ENCODE data around the gene SLC5A2.

SLC5A2 gene

DNA sequence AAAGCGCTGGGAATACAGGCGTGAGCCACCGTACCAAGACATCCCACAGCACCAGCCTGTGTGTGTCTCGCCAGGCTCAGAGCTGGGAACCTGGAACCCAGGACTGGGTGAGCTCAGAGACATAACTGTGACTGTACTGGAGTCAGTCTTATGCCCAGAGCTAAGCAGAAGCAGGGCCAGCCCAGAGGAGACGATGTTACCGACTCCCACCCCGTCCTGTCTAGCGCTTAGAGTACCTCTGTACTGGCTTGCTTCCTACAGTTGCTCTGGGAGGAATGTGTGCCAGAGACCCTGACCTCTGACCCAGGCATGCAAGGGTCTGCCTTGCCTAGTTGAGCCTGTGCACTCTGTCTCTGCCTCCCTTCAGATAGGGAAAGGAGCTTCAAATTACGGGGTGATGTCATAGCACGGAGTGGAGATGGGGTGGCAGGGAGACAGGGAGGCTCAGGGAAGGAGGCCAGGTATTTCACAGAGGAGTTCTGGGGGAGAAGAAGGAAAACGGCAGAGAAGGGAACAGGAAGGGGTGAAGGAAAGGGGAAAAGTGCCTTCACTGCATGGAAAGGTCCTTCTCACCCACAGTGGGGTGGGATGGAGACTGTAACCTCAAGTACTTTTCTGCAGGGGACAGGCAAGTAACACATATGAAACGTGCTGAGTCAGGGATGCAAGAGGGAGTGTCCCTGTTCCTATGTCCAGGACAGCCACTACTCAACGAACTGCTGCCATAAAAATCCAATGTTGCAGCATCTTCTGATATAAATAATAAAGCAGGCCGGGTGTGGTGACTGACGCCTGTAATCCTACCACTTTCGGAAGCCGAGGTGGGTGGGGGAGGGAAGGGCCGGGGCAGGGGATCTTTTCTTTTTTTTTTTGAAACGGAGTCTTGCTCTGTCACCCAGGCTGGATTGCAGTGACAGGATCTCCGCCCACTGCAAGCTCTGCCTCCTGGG, 29.4 kb upstream of the SLC5A2 start:
- peaks cover 4 to 68% (median 56%) of the 10 kb centered on the region in 4 experiments for H3K4me1 ChIP-seq (ENCODE audit: control extremely low read depth in 1 of 4, control insufficient read depth in 4 of 4, insufficient read depth in 4 of 4, low read length in 3 of 4)
- 66% methylated on average over 17 of the region's 20 CpGs for WGBS (ENCODE audit: insufficient coverage)
- no peaks in the 10 kb centered on the region for H3K27me3 ChIP-seq (replicated peaks in 2 of 5; ENCODE audit: control insufficient read depth in 4 of 5, insufficient read depth in 5 of 5, low read length in 4 of 5)
- H3K27ac ChIP-seq (ENCODE audit: insufficient read depth in 1 of 2, low read depth in 1 of 2, low read length in 2 of 2, poor library complexity in 1 of 2, severe bottlenecking in 2 of 2), result peak overlapping the region in 1 of 2 experiments; percentile 49
- ChIA-PET POLR2A (no interaction called here), CTCF (interaction anchor here (0.8 to 6.3 kb wide), 10 partner anchors 7 to 415 kb away, joined by 3 to 36 read pairs (median 8); partner anchors contain the start of gene ZNF843)
- DNase-seq, result peak; percentile 23 to 69 (median 63)
- H3K36me3 ChIP-seq (ENCODE audit: control insufficient read depth in 4 of 4, insufficient read depth in 4 of 4, low read length in 3 of 4), result peaks cover 0 to 16% (median 4%) of the 10 kb centered on the region in 4 experiments
- no peaks in the 10 kb centered on the region for H3K9me3 ChIP-seq (ENCODE audit: control extremely low read depth in 1 of 5, control insufficient read depth in 4 of 5, insufficient read depth in 2 of 5, low read depth in 1 of 5, low read length in 4 of 5)
- H3K4me3 ChIP-seq (ENCODE audit: control insufficient read depth in 1 of 7, extremely low read depth in 1 of 7, insufficient read depth in 4 of 7, low read depth in 2 of 7, low read length in 6 of 7), result peak overlapping the region in 1 of 7 experiments; percentile 11

DNA sequence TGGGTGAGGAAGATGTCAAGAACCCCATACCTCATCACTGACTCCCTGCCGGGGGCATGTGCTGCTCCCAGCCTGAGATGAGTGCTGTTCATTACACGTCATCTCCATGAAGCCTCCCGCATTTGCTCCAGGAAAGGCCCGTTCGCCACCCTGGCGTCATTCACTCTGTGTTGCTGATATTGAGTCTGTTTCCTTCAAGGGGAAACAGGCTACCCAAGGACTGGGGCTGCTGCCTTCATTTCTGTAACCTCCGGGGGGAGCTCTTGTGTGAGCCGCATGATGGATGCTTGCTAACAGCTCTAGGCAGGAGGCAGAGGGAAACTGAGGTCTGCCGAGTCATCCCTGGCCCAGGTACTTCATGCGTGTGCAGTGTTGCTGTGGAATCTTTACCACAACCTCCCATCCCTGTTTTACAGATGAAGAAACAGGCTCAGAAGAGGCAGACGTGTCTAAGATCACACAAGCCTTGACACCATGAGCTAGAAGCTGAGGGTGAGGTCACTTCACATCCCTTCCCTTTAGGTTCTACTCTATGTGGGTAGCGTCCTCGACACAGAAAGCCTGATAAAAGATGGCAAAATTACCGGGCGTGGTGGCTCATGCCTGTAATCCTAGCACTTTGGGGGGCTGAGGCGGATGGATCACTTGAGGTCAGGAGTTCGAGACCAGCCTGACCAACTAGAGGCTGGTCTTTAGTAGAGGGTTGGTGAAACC, 27.2 kb upstream of the SLC5A2 start:
- WGBS (ENCODE audit: insufficient coverage), result 30% methylated on average over 12 of the region's 17 CpGs
- peak; percentile 57 to 70 (median 66) for DNase-seq
- peaks cover 0 to 16% (median 4%) of the 10 kb centered on the region in 4 experiments for H3K36me3 ChIP-seq (ENCODE audit: control insufficient read depth in 4 of 4, insufficient read depth in 4 of 4, low read length in 3 of 4)
- peak overlapping the region in 4 of 7 experiments; percentile 5 to 43 (median 30) for H3K4me3 ChIP-seq (ENCODE audit: control insufficient read depth in 1 of 7, extremely low read depth in 1 of 7, insufficient read depth in 4 of 7, low read depth in 2 of 7, low read length in 6 of 7)
- peak overlapping the region in 1 of 2 experiments; percentile 19 for H3K27ac ChIP-seq (ENCODE audit: insufficient read depth in 1 of 2, low read depth in 1 of 2, low read length in 2 of 2, poor library complexity in 1 of 2, severe bottlenecking in 2 of 2)
- H3K9me3 ChIP-seq (ENCODE audit: control extremely low read depth in 1 of 5, control insufficient read depth in 4 of 5, insufficient read depth in 2 of 5, low read depth in 1 of 5, low read length in 4 of 5), result no peaks in the 10 kb centered on the region
- ChIA-PET POLR2A (interaction anchor here (0.6 kb wide), 1 partner anchor 49 kb away, joined by 3 read pairs; no protein-coding TSS in a partner anchor), CTCF (interaction anchor here (0.8 to 6.3 kb wide), 16 partner anchors 10 to 364 kb away, joined by 3 to 36 read pairs (median 4); partner anchors contain the start of gene ZNF843)
- peaks cover 4 to 82% (median 67%) of the 10 kb centered on the region in 4 experiments for H3K4me1 ChIP-seq (ENCODE audit: control extremely low read depth in 1 of 4, control insufficient read depth in 4 of 4, insufficient read depth in 4 of 4, low read length in 3 of 4)
- no peaks in the 10 kb centered on the region for H3K27me3 ChIP-seq (replicated peaks in 2 of 5; ENCODE audit: control insufficient read depth in 4 of 5, insufficient read depth in 5 of 5, low read length in 4 of 5)

DNA sequence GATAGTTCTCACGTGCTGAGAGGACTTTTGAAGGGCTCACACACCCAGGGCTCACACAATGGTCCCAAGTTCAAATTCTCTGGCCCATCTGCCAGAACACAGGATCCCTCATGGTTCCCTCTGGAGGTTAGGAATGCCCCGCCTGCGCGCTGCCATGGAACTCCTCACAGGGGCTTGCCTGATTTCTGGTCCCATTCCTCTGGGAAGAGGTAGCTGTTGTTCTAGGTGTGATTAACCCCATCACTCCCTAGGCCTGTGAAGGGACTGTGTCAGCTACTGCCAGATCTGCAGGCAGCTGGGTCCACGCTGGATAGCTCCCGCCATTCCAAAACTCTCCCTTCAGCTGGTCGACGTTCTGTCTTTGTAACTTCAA, 25.9 kb upstream of the SLC5A2 start:
- ChIA-PET CTCF (interaction anchor here (0.8 to 6.3 kb wide), 15 partner anchors 9 to 412 kb away, joined by 3 to 36 read pairs (median 5); partner anchors contain the start of genes SLC5A2 and ZNF843), POLR2A (interaction anchor here (0.5 kb wide), 1 partner anchor 208 kb away, joined by 3 read pairs; no protein-coding TSS in a partner anchor)
- H3K4me1 ChIP-seq (ENCODE audit: control extremely low read depth in 1 of 4, control insufficient read depth in 4 of 4, insufficient read depth in 4 of 4, low read length in 3 of 4), result peaks cover 2 to 80% (median 63%) of the 10 kb centered on the region in 4 experiments
- H3K36me3 ChIP-seq (ENCODE audit: control insufficient read depth in 4 of 4, insufficient read depth in 4 of 4, low read length in 3 of 4), result peaks cover 2 to 21% (median 9%) of the 10 kb centered on the region in 4 experiments
- no peaks in the 10 kb centered on the region for H3K27me3 ChIP-seq (replicated peaks in 2 of 5; ENCODE audit: control insufficient read depth in 4 of 5, insufficient read depth in 5 of 5, low read length in 4 of 5)
- H3K4me3 ChIP-seq (ENCODE audit: control insufficient read depth in 1 of 7, extremely low read depth in 1 of 7, insufficient read depth in 4 of 7, low read depth in 2 of 7, low read length in 6 of 7), result peak overlapping the region in 5 of 7 experiments; percentile 13 to 90 (median 86)
- H3K27ac ChIP-seq (ENCODE audit: insufficient read depth in 1 of 2, low read depth in 1 of 2, low read length in 2 of 2, poor library complexity in 1 of 2, severe bottlenecking in 2 of 2), result peak overlapping the region in 1 of 2 experiments; percentile 47
- no peak for DNase-seq
- H3K9me3 ChIP-seq (ENCODE audit: control extremely low read depth in 1 of 5, control insufficient read depth in 4 of 5, insufficient read depth in 2 of 5, low read depth in 1 of 5, low read length in 4 of 5), result no peaks in the 10 kb centered on the region
- WGBS (ENCODE audit: insufficient coverage), result 86% methylated on average over 5 of the region's 8 CpGs

DNA sequence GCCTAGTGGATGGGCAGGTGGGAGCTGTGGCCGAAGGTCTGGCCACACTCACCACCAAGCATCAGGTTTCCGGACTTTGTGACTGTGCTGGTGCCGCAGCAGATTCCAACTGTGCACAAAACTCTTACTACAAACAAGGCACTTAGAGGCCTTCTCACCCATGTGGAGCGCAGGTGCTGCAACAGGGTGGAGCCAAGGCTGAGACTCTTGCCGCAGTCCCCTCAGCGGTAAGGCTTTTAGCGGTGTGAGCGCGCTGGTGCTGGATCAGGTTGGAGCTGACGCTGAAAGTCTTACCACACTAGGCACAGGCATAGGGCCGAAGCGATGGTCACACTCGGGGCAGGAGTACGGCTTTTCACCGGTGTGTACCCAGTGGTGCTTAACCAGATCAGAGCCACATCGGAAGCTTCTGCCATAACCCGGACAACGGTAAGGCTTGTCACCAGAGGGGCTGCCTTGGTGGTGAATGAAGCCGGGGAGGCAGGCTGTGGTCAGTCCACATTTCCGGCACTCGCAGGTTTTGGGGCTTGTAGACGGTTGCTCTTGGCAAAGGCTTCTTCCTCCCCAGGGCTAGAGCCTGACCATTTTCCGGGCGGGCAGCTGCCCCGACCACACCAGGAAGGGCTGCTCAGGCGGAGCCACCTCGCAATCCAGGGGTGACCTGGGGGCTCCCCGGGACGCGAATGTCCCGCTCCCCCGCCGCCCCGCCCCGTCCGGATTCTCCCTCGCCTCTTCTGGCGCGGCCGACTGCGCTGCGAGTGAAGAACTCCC, 24.7 kb upstream of the SLC5A2 start:
- ChIA-PET CTCF (interaction anchor here (0.6 to 5.7 kb wide), 13 partner anchors 9 to 411 kb away, joined by 3 to 36 read pairs (median 5); partner anchors contain the start of genes SLC5A2, TGFB1I1 and ZNF843), POLR2A (interaction anchor here (0.5 to 2.5 kb wide), 13 partner anchors 8 to 501 kb away, joined by 3 to 7 read pairs (median 4); partner anchors contain the start of genes FUS, RUSF1, SETD1A and ZNF267)
- Histone ChIP-seq H3K27ac (ENCODE audit: insufficient read depth in 1 of 2, low read depth in 1 of 2, low read length in 2 of 2, poor library complexity in 1 of 2, severe bottlenecking in 2 of 2) (peak overlapping the region; percentile 97 to 98), H3K36me3 (ENCODE audit: control insufficient read depth in 4 of 4, insufficient read depth in 4 of 4, low read length in 3 of 4) (peaks cover 2 to 31% (median 18%) of the 10 kb centered on the region in 4 experiments), H3K4me1 (ENCODE audit: control extremely low read depth in 1 of 4, control insufficient read depth in 4 of 4, insufficient read depth in 4 of 4, low read length in 3 of 4) (peaks cover 2 to 67% (median 56%) of the 10 kb centered on the region in 4 experiments), H3K4me3 (ENCODE audit: control insufficient read depth in 1 of 7, extremely low read depth in 1 of 7, insufficient read depth in 4 of 7, low read depth in 2 of 7, low read length in 6 of 7) (peak overlapping the region; percentile 66 to 90 (median 86)), H3K27me3 (replicated peaks in 2 of 5; ENCODE audit: control insufficient read depth in 4 of 5, insufficient read depth in 5 of 5, low read length in 4 of 5) (no peaks in the 10 kb centered on the region), H3K9me3 (ENCODE audit: control extremely low read depth in 1 of 5, control insufficient read depth in 4 of 5, insufficient read depth in 2 of 5, low read depth in 1 of 5, low read length in 4 of 5) (no peaks in the 10 kb centered on the region)
- peak; percentile 61 to 94 (median 92) for DNase-seq
- under 1% methylated on average over 40 of the region's 42 CpGs for WGBS (ENCODE audit: insufficient coverage)

DNA sequence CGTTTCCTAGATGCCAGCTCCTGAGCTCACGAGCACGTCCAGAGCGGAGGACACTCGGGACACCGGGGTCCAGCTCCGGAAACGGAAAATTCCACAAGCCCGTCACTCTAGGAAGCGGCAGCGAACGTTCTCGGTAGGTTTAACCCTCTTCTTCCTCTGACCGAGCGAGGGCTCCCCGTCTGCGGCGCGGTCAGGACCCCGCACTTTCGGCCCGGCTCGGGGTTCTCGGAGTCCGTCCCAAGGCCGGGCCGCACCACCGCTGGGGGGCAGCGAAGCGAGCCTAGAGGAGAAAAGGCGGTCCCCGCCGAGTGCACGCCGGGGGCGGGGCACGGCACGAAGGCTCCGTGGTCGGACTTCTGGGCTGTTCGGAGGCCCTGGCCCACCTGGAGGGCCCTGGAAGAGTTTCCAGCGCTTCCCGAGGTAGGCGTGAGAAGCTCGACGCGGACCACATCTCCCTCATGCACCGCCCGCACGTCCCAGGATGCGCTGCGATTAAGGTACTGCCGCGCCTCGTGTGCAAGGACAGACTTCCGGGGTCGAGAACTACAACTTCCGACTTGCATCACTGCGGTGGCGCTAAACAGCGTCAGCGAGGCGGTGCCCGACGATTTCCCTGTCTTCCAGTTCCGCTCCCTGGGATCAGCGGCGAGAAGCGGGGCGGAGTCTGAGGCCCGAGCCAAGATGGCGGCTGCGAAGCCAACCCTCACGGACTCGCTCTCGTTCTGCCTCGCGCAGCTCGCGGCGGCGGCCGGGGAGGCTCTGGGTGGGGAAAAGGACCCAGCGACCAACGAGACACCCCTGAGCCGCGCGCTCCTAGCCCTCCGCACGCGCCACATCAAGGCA, 23.9 kb upstream of the SLC5A2 start, which contains the start of gene ARMC5:
ARMC5 (plus strand) TSS at position 658 of the 843 bp plus-strand sequence; CDS start at position 682, 24 bp downstream.
- H3K27me3 ChIP-seq (replicated peaks in 2 of 5; ENCODE audit: control insufficient read depth in 4 of 5, insufficient read depth in 5 of 5, low read length in 4 of 5), result no peaks in the 10 kb centered on the region
- WGBS (ENCODE audit: insufficient coverage), result 0% methylated on average over 89 of the region's 91 CpGs
- POLR2A ChIA-PET, result interaction anchor here (0.6 to 2.5 kb wide), 10 partner anchors 16 to 501 kb away, joined by 3 to 7 read pairs (median 4); partner anchors contain the start of genes HSD3B7, RUSF1, SETD1A and ZNF843
- peak within 1 kb of the TSS; percentile 66 to 90 (median 86) for H3K4me3 ChIP-seq (ENCODE audit: control insufficient read depth in 1 of 7, extremely low read depth in 1 of 7, insufficient read depth in 4 of 7, low read depth in 2 of 7, low read length in 6 of 7)
- peak within 1 kb of the TSS; percentile 97 to 98 for H3K27ac ChIP-seq (ENCODE audit: insufficient read depth in 1 of 2, low read depth in 1 of 2, low read length in 2 of 2, poor library complexity in 1 of 2, severe bottlenecking in 2 of 2)
- CTCF ChIA-PET, result interaction anchor here (0.6 to 5.7 kb wide), 11 partner anchors 9 to 410 kb away, joined by 4 to 36 read pairs (median 10); partner anchors contain the start of genes SLC5A2 and ZNF843
- no peaks in the 10 kb centered on the region for H3K9me3 ChIP-seq (ENCODE audit: control extremely low read depth in 1 of 5, control insufficient read depth in 4 of 5, insufficient read depth in 2 of 5, low read depth in 1 of 5, low read length in 4 of 5)
- H3K36me3 ChIP-seq (ENCODE audit: control insufficient read depth in 4 of 4, insufficient read depth in 4 of 4, low read length in 3 of 4), result peaks cover 2 to 37% (median 26%) of the 10 kb centered on the region in 4 experiments
- H3K4me1 ChIP-seq (ENCODE audit: control extremely low read depth in 1 of 4, control insufficient read depth in 4 of 4, insufficient read depth in 4 of 4, low read length in 3 of 4), result peaks cover 2 to 59% (median 50%) of the 10 kb centered on the region in 4 experiments
- DNase-seq, result peak; percentile 98 to 99 (median 99)
